Measurements from ENCODE around the gene PRR15L. TPM values are rescaled to one million over a fixed set of nuclear protein-coding genes. Genes with fewer than 3 reads are reported as not detected.

The PRR15L gene
- total RNA-seq, 1 donor from 2014 or later = 0.14 TPM

DNA sequence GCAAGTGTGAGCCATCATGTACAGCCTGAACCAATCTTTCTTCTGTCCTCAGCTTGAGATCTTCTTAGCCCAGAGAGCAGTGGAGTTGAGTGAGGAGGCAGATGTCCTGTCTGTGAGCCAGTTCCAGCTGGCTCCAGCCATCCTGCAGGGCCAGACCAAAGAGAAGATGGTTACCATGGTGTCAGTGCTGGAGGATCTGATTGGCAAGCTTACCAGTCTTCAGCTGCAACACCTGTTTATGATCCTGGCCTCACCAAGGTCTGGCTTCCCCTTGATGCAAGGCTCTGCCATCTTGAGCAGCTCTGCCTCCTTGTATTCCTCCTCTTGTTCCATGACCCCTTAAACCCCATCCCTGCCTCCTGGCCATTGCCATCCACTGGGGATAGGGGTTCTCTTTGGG lies 22.9 kb upstream of the PRR15L start:
- TF ChIP-seq, protein P1, sequence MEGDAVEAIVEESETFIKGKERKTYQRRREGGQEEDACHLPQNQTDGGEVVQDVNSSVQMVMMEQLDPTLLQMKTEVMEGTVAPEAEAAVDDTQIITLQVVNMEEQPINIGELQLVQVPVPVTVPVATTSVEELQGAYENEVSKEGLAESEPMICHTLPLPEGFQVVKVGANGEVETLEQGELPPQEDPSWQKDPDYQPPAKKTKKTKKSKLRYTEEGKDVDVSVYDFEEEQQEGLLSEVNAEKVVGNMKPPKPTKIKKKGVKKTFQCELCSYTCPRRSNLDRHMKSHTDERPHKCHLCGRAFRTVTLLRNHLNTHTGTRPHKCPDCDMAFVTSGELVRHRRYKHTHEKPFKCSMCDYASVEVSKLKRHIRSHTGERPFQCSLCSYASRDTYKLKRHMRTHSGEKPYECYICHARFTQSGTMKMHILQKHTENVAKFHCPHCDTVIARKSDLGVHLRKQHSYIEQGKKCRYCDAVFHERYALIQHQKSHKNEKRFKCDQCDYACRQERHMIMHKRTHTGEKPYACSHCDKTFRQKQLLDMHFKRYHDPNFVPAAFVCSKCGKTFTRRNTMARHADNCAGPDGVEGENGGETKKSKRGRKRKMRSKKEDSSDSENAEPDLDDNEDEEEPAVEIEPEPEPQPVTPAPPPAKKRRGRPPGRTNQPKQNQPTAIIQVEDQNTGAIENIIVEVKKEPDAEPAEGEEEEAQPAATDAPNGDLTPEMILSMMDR (IDR thresholded peaks at IDR 0.05; ENCODE audit: borderline replicate concordance) = no peak
- H3K4me3 ChIP-seq = no peak overlapping the region
- no peak overlapping the region for H3K27ac ChIP-seq (replicated peaks)
- DNase-seq = no peak
- intact Hi-C loops (cut with micrococcal nuclease) = no loop called here
- H3K36me3 ChIP-seq = peaks cover 73% of the 10 kb centered on the region
- no peaks in the 10 kb centered on the region for H3K27me3 ChIP-seq (ENCODE audit: low read depth)
- peaks cover 22% of the 10 kb centered on the region for H3K4me1 ChIP-seq
- no peaks in the 10 kb centered on the region for H3K9me3 ChIP-seq (replicated peaks)

DNA sequence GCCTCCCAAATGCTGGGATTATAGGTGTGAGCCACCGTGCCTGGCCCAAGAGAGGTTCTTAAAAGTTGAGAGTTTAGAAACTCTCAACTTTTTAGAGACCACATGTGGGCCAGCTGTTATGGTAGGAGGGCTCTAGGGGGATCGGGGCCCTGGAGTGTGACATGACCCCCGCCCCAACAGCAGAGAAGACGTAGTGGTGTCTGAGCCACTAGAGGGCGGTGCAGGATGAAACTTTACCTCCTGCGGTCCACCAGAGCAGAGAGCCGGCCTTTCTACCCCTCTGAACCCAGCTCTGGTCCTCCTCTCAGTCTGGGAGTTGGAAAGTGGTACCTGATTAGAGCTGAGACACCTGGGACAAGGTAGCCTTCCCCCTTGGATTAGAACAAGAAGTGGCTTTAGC lies 20.6 kb upstream of the PRR15L start:
- Histone ChIP-seq H3K4me3 (no peak overlapping the region), H3K9me3 (replicated peaks) (no peaks in the 10 kb centered on the region), H3K27ac (replicated peaks) (no peak overlapping the region), H3K27me3 (ENCODE audit: low read depth) (no peaks in the 10 kb centered on the region), H3K36me3 (peaks cover 94% of the 10 kb centered on the region), H3K4me1 (peaks cover 8% of the 10 kb centered on the region)
- intact Hi-C loops (cut with micrococcal nuclease) = loop anchor here (10.0 kb wide), 1 partner anchor 134 kb away; the partner anchor contains the start of gene SCRN2
- TF ChIP-seq, protein P1 (IDR thresholded peaks at IDR 0.05; ENCODE audit: borderline replicate concordance) = peak; percentile 75
- peak; percentile 37 for DNase-seq

DNA sequence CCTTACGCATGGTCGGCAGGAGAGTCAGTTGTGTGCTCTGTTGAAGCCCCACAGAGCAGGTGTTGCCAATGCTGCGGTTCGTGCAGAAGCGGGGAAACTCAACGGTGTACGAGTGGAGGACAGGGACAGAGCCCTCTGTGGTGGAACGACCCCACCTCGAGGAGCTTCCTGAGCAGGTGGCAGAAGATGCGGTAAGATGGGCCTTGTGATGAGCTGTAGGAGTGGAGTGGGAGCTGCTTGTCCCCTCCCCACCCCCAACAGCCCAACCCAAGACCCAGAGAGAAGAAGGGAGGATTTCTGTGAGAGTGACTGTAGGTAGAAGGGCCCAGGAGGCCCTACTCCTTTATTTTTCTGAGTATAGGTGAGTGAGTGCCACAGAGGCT lies 18.1 kb upstream of the PRR15L start:
- H3K27me3 ChIP-seq (ENCODE audit: low read depth) = no peaks in the 10 kb centered on the region
- no peak for DNase-seq
- intact Hi-C loops (cut with micrococcal nuclease) = loop anchor here (10.0 kb wide), 1 partner anchor 131 kb away; the partner anchor contains the start of gene SCRN2
- TF ChIP-seq, protein P1 (IDR thresholded peaks at IDR 0.05; ENCODE audit: borderline replicate concordance) = no peak
- no peak overlapping the region for H3K27ac ChIP-seq (replicated peaks)
- peaks cover 74% of the 10 kb centered on the region for H3K36me3 ChIP-seq
- H3K9me3 ChIP-seq (replicated peaks) = no peaks in the 10 kb centered on the region
- no peak overlapping the region for H3K4me3 ChIP-seq
- peaks cover 15% of the 10 kb centered on the region for H3K4me1 ChIP-seq

DNA sequence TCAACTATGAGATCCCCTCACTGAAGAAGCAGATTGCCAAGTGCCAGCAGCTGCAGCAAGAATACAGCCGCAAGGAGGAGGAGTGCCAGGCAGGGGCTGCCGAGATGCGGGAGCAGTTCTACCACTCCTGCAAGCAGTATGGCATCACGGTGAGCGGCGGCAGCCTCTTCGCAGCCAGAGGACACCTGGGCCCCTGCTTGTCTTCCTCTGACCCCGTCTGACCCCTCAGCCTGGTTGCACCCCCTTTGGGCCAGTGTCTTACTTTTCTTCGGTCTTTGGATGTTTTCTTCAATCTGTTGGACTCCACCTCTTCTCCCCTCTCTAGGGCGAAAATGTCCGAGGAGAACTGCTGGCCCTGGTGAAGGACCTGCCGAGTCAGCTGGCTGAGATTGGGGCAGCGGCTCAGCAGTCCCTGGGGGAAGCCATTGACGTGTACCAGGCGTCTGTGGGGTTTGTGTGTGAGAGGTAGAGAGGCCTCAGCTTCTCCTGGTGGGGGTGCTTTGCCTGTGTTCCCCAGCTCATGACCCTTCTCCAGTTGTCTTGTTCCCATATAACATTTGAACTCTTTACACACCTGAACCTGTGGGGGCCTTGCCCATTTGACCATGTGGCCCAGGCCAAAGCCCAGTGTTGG lies 17.6 kb upstream of the PRR15L start:
- H3K27ac ChIP-seq (replicated peaks) = no peak overlapping the region
- TF ChIP-seq, protein P1 (IDR thresholded peaks at IDR 0.05; ENCODE audit: borderline replicate concordance) = no peak
- peaks cover 69% of the 10 kb centered on the region for H3K36me3 ChIP-seq
- no peak overlapping the region for H3K4me3 ChIP-seq
- intact Hi-C loops (cut with micrococcal nuclease) = loop anchor here (10.0 kb wide), 1 partner anchor 131 kb away; the partner anchor contains the start of gene SCRN2
- no peaks in the 10 kb centered on the region for H3K9me3 ChIP-seq (replicated peaks)
- peaks cover 17% of the 10 kb centered on the region for H3K4me1 ChIP-seq
- H3K27me3 ChIP-seq (ENCODE audit: low read depth) = no peaks in the 10 kb centered on the region
- no peak for DNase-seq

DNA sequence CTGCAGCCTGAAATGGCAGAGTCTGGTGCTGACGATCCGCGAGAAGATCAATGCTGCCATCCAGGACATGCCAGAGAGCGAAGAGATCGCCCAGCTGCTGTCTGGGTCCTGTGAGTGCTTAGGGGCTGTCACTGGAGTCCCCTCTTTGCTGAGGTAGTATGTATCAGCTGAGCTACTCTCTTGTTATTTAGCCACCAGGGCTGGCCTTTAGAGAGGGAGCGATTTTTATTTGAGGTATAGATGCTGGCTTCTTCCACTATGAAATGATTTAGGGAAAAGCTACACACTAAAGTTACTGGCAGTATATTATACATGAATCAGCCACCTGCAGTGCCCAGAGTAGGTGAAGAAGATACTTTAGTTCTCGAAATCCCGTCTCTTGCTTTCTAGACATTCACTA lies 15.9 kb upstream of the PRR15L start:
- intact Hi-C loops (cut with micrococcal nuclease) = loop anchor here (10.0 kb wide), 1 partner anchor 129 kb away; the partner anchor contains the start of gene SCRN2
- DNase-seq = no peak
- no peak overlapping the region for H3K27ac ChIP-seq (replicated peaks)
- peaks cover 21% of the 10 kb centered on the region for H3K4me1 ChIP-seq
- H3K9me3 ChIP-seq (replicated peaks) = no peaks in the 10 kb centered on the region
- peaks cover 51% of the 10 kb centered on the region for H3K36me3 ChIP-seq
- TF ChIP-seq, protein P1 (IDR thresholded peaks at IDR 0.05; ENCODE audit: borderline replicate concordance) = no peak
- H3K4me3 ChIP-seq = no peak overlapping the region
- no peaks in the 10 kb centered on the region for H3K27me3 ChIP-seq (ENCODE audit: low read depth)

Measured in left ventricle myocardium inferior (tissue), 1 donor.